Endothelial cell of umbilical vein (primary cell): ENCODE results near the gene HEPHL1.

Experiments
- EZH2 ChIP-seq: IDR thresholded peaks from 2 replicates; pipeline ENCODE4 v1.6.1; 2012; ENCODE audit warnings: borderline replicate concordance, low read depth, mild to moderate bottlenecking, moderate library complexity, low read length, inconsistent platforms; ENCODE audit not compliant: severe bottlenecking
- POLR2AphosphoS5 ChIP-seq: IDR thresholded peaks from 2 replicates; pipeline ENCODE4 v1.6.1; 2012; ENCODE audit warnings: low read depth, mild to moderate bottlenecking, control low read depth, low read length, moderate library complexity; ENCODE audit not compliant: insufficient read depth
- TF ChIP-seq, protein P1 (sequence below), 2 donors: IDR thresholded peaks; 1 replicate in 1 of 2; 2 replicates in 1 of 2; pipeline ENCODE4 v1.5.1; 2011; ENCODE audit warnings: low read length in 2 of 2, mild to moderate bottlenecking in 2 of 2, moderate library complexity in 2 of 2, control low read depth in 1 of 2, inconsistent platforms in 1 of 2, low read depth in 1 of 2; ENCODE audit not compliant: insufficient read depth in 1 of 2; ENCODE audit errors: extremely low read depth in 1 of 2

DNA sequence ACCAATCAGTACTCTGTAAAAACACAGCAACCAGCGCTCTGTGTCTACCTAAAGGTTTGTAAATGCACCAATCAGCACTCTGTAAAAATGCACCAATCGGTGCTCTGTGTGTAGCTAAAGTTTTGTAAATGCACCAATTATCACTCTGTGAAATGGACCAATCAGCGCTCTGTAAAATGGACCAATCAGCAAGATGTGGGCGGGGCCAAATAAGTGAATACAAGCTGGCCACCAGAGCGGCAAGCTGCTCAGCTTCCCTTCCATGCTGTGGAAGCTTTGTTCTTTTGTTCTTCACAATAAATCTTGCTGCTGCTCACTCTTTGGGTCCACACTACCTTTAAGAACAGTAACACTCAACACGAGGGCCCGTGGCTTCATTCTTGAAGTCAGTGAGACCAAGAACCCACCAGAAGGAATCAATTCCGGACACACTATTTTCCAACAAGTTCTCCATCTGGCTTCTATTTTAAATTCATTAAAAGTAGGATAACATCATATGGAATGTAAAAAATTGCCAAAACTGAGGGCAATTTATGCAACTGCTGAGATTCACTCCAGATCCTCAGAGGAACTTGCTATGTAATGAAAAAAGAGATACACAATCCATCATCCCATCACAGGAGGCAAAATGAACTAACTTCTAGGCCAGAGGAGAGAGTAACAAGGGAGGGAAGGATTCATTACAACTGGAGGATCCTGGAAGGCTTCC, 104.4 kb downstream of the HEPHL1 start:
- TF ChIP-seq, protein P1, sequence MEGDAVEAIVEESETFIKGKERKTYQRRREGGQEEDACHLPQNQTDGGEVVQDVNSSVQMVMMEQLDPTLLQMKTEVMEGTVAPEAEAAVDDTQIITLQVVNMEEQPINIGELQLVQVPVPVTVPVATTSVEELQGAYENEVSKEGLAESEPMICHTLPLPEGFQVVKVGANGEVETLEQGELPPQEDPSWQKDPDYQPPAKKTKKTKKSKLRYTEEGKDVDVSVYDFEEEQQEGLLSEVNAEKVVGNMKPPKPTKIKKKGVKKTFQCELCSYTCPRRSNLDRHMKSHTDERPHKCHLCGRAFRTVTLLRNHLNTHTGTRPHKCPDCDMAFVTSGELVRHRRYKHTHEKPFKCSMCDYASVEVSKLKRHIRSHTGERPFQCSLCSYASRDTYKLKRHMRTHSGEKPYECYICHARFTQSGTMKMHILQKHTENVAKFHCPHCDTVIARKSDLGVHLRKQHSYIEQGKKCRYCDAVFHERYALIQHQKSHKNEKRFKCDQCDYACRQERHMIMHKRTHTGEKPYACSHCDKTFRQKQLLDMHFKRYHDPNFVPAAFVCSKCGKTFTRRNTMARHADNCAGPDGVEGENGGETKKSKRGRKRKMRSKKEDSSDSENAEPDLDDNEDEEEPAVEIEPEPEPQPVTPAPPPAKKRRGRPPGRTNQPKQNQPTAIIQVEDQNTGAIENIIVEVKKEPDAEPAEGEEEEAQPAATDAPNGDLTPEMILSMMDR (IDR thresholded peaks at IDR 0.05; ENCODE audit: extremely low read depth in 1 of 2, insufficient read depth in 1 of 2, low read depth in 1 of 2, low read length in 2 of 2): no peak
- TF ChIP-seq EZH2 (no peak), POLR2AphosphoS5 (no peak)
